ENCODE results near the gene SH3BP2.

SH3BP2 gene

DNA sequence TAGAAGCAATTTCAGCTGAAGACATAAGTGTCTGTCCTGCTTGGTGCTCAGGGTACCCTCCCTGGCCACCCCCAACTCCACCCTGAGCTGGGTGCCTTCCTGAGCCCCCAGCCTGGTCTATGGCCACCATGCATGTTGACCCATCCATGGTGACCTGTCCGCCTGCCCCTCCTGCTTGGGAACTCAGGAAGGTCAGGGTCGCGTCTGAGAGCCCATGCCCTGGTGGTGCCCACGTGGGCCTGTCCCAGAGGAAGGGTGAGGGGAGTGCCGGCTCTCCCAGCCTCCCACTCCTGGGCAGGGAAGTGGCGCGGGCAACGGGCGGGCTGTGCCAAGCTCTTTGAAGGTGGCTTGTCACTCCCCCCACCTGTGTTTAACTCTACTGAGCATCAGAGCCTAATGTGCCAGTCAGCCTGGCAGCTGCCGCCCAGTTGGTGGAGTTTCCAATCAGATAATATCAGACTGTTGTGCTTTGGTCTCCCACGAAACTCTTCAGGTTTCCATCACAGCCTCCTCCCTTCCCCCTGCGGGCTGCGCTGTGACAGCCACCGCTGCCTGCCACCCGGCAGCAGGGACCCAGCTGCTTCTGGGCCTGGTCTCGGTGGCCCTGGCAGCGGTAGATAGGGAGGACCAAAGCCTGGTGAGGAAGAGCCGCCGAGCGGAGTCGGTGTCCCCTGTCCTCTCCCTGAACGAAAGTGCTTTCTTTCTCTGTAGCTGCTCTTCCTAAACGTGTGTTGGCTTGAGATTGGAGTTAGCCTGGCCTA lies 4.8 kb downstream of the SH3BP2 start:
- Histone ChIP-seq H3K9me3 (ENCODE audit: control insufficient read depth in 5 of 5, low read length in 5 of 5) (no peaks in the 10 kb centered on the region), H3K27ac (ENCODE audit: low read depth, low read length) (peak overlapping the region; percentile 72), H3K27me3 (ENCODE audit: control insufficient read depth in 5 of 5, insufficient read depth in 4 of 5, low read length in 5 of 5) (no peaks in the 10 kb centered on the region), H3K4me1 (ENCODE audit: control insufficient read depth in 5 of 5, insufficient read depth in 5 of 5, low read length in 5 of 5) (peaks cover 32 to 93% (median 89%) of the 10 kb centered on the region in 5 donors), H3K36me3 (ENCODE audit: control insufficient read depth in 5 of 5, insufficient read depth in 5 of 5, low read length in 5 of 5) (peaks cover 0 to 5% (median 0%) of the 10 kb centered on the region in 5 donors), H3K4me3 (ENCODE audit: low read depth in 1 of 5, low read length in 5 of 5) (peak overlapping the region in 4 of 5 donors; percentile 10 to 48 (median 34)), H3K9ac (ENCODE audit: low read length in 5 of 5) (peak overlapping the region in 3 of 5 donors; percentile 42 to 70 (median 48))

DNA sequence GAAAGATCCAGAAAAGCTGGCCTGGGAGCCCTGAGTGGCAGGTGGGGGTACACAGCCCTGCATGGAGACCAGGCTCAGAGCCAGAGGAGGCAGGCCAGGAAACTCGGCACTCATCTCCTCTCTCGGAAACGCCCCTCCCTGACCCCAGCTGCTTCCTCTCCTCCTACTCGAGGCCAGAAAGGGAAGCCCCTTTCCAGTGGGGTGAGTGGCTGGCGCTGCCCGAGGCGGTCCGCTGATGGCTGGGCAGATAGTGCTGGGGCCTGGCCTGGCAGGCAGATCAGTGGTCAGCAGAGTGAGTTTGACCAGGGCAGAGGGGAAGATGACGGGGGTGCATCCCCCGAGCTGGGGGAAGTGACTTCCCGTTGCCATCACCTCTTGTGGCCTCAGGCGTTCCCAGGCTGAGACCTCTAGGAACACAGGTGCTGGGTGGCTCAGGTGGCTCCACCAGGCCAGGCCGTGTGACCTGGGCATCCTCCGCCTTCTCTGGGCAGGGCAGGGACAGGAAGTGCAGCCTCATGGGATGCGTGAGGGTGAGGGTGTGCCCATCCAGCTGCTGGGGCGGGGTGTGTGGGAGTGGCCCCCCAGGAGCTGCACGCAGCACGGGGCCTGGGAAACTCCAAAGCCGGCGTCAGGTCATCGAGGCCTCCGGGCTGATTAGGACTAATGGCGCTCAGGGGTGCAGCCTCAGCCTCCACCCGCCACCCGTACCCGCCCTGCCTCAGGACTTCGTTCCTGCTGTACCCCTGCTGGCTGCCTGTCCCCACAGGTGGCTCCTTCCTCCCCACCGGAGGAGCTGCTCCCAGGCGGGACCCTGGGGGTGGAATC lies 5.7 kb downstream of the SH3BP2 start:
- no peaks in the 10 kb centered on the region for H3K9me3 ChIP-seq (ENCODE audit: control insufficient read depth in 5 of 5, low read length in 5 of 5)
- peak overlapping the region in 3 of 5 donors; percentile 26 to 70 (median 56) for H3K9ac ChIP-seq (ENCODE audit: low read length in 5 of 5)
- peak overlapping the region; percentile 6 to 61 (median 38) for H3K4me3 ChIP-seq (ENCODE audit: low read depth in 1 of 5, low read length in 5 of 5)
- H3K27me3 ChIP-seq (ENCODE audit: control insufficient read depth in 5 of 5, insufficient read depth in 4 of 5, low read length in 5 of 5), result no peaks in the 10 kb centered on the region
- peaks cover 33 to 97% (median 94%) of the 10 kb centered on the region in 5 donors for H3K4me1 ChIP-seq (ENCODE audit: control insufficient read depth in 5 of 5, insufficient read depth in 5 of 5, low read length in 5 of 5)
- H3K27ac ChIP-seq (ENCODE audit: low read depth, low read length), result peak overlapping the region; percentile 72
- peaks cover 0 to 5% (median 0%) of the 10 kb centered on the region in 5 donors for H3K36me3 ChIP-seq (ENCODE audit: control insufficient read depth in 5 of 5, insufficient read depth in 5 of 5, low read length in 5 of 5)

DNA sequence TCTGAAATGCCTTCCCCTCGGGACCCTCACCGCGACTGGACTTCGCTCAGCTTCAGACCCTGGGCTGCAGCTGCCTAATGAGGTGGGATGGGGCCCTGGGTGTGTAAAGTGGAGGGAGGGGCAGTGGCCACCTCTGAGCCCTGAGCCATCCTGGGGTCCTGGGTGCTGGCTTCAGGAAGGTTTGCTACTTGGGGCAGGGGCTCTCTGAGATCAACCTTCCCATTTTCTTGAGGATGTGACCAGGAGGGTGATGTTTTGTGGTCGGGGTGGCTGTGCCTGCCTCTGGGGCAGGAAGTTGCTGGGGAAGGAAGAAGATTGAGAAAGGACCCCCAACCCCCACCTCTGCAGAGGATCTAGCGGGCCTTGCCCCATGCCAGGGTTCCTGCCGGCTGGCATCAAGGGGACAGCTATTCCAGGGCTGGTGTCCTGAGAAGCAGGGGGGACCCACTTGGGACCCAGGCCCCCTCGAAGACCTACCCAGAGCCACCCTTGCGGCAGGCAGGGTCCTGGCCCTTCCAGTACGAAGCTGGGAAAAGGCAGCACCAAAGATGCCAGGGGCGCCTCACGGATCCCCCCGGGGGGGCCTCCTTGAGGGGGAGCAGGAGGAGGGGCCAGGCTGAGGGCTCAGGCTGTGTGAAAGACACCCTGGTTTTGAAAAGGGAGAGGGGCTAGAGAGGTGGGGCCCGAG lies 6.5 kb downstream of the SH3BP2 start:
- no peaks in the 10 kb centered on the region for H3K9me3 ChIP-seq (ENCODE audit: control insufficient read depth in 5 of 5, low read length in 5 of 5)
- H3K4me3 ChIP-seq (ENCODE audit: low read depth in 1 of 5, low read length in 5 of 5), result peak overlapping the region in 4 of 5 donors; percentile 6 to 61 (median 43)
- peak overlapping the region; percentile 81 for H3K27ac ChIP-seq (ENCODE audit: low read depth, low read length)
- no peaks in the 10 kb centered on the region for H3K27me3 ChIP-seq (ENCODE audit: control insufficient read depth in 5 of 5, insufficient read depth in 4 of 5, low read length in 5 of 5)
- peak overlapping the region in 3 of 5 donors; percentile 26 to 70 (median 56) for H3K9ac ChIP-seq (ENCODE audit: low read length in 5 of 5)
- peaks cover 30 to 97% (median 94%) of the 10 kb centered on the region in 5 donors for H3K4me1 ChIP-seq (ENCODE audit: control insufficient read depth in 5 of 5, insufficient read depth in 5 of 5, low read length in 5 of 5)
- peaks cover 0 to 5% (median 0%) of the 10 kb centered on the region in 5 donors for H3K36me3 ChIP-seq (ENCODE audit: control insufficient read depth in 5 of 5, insufficient read depth in 5 of 5, low read length in 5 of 5)

DNA sequence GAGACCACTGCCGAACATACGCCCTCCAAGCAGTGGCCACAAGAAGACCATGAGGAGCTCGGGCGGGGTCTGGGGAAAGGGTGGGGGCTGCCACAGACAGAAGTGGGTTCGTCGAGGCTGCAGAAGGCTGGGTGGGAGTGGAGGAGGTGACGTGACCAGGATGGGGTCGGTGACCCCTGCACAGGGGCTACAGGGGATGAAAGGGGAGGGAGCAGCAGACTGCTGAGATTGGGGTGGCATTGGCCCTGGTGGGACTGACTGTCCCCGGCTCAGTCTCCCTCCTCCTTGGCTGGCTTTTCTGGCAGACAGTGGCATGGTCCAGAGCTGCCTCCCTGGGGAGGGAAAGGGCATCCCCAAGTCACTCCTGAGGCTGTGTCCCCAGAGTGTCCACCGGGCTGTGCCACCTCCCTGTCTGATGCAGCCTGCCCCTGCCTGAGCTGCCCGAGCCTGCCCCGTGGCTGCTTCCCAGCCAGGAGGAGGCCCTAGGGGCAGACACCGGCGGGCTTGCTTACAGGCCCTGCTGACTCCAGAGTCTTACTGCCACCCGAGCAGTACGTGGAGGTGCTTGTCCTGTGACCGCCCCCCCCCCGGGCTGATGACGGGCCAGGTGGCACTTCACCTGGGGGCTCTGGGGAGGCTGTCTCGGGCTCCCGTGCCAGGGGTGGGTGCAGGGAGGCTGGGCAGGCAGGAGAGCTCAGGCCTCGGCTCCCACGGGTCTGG lies 7.2 kb downstream of the SH3BP2 start:
- Histone ChIP-seq H3K4me1 (ENCODE audit: control insufficient read depth in 5 of 5, insufficient read depth in 5 of 5, low read length in 5 of 5) (peaks cover 23 to 97% (median 94%) of the 10 kb centered on the region in 5 donors), H3K36me3 (ENCODE audit: control insufficient read depth in 5 of 5, insufficient read depth in 5 of 5, low read length in 5 of 5) (peaks cover 0 to 5% (median 0%) of the 10 kb centered on the region in 5 donors), H3K9me3 (ENCODE audit: control insufficient read depth in 5 of 5, low read length in 5 of 5) (no peaks in the 10 kb centered on the region), H3K9ac (ENCODE audit: low read length in 5 of 5) (peak overlapping the region in 4 of 5 donors; percentile 7 to 68 (median 48)), H3K4me3 (ENCODE audit: low read depth in 1 of 5, low read length in 5 of 5) (peak overlapping the region in 4 of 5 donors; percentile 42 to 61 (median 49)), H3K27ac (ENCODE audit: low read depth, low read length) (peak overlapping the region; percentile 81), H3K27me3 (ENCODE audit: control insufficient read depth in 5 of 5, insufficient read depth in 4 of 5, low read length in 5 of 5) (no peaks in the 10 kb centered on the region)

DNA sequence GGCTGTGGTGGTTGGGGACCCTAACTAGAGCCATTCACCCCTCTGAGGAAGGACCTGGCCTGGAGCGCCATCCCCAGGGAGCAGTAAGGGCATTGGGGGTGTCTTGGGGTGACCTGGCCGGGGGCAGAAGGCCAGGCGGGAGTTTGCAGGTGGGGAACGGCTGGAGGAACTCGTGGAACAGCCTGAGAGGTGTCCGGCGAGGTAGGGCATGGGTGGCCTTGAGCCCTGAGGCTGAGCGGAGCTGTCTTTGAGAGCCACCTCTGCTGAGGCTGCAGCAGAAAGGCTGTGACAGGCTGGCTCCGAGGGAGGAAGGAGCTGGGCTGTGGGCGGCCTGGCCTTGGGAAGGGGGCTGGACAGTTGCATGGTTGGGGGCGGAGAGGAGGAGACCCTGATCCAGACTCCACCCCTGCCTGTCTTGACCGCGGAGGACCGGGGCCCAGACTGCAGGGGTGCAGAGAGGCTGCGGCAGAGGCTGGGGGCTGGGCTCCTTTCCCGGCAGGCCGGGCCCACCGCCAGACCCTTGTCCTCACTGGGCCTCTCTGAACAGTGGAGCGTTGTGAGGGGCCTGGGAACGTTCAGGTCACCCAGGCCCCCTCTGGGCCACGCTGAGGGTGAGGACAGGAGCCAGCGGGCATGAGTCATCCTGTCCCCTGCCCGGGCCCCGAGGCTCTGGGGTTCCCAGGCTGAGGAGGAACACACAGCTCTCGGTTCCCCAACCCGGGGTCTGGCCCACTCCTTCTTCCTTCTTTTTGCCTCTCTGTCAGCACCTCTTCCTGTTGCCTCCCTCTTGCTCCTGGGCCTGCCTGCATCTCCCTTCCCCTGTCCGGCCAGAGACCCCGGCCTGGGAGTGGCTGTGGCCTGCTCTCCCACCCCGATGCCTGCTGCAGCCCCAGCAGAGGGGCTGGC lies 8.1 kb downstream of the SH3BP2 start:
- no peaks in the 10 kb centered on the region for H3K27me3 ChIP-seq (ENCODE audit: control insufficient read depth in 5 of 5, insufficient read depth in 4 of 5, low read length in 5 of 5)
- H3K36me3 ChIP-seq (ENCODE audit: control insufficient read depth in 5 of 5, insufficient read depth in 5 of 5, low read length in 5 of 5), result peaks cover 0 to 5% (median 0%) of the 10 kb centered on the region in 5 donors
- H3K4me1 ChIP-seq (ENCODE audit: control insufficient read depth in 5 of 5, insufficient read depth in 5 of 5, low read length in 5 of 5), result peaks cover 26 to 97% (median 94%) of the 10 kb centered on the region in 5 donors
- peak overlapping the region; percentile 16 to 68 (median 61) for H3K9ac ChIP-seq (ENCODE audit: low read length in 5 of 5)
- no peaks in the 10 kb centered on the region for H3K9me3 ChIP-seq (ENCODE audit: control insufficient read depth in 5 of 5, low read length in 5 of 5)
- peak overlapping the region; percentile 81 for H3K27ac ChIP-seq (ENCODE audit: low read depth, low read length)
- H3K4me3 ChIP-seq (ENCODE audit: low read depth in 1 of 5, low read length in 5 of 5), result peak overlapping the region in 4 of 5 donors; percentile 42 to 61 (median 49)

DNA sequence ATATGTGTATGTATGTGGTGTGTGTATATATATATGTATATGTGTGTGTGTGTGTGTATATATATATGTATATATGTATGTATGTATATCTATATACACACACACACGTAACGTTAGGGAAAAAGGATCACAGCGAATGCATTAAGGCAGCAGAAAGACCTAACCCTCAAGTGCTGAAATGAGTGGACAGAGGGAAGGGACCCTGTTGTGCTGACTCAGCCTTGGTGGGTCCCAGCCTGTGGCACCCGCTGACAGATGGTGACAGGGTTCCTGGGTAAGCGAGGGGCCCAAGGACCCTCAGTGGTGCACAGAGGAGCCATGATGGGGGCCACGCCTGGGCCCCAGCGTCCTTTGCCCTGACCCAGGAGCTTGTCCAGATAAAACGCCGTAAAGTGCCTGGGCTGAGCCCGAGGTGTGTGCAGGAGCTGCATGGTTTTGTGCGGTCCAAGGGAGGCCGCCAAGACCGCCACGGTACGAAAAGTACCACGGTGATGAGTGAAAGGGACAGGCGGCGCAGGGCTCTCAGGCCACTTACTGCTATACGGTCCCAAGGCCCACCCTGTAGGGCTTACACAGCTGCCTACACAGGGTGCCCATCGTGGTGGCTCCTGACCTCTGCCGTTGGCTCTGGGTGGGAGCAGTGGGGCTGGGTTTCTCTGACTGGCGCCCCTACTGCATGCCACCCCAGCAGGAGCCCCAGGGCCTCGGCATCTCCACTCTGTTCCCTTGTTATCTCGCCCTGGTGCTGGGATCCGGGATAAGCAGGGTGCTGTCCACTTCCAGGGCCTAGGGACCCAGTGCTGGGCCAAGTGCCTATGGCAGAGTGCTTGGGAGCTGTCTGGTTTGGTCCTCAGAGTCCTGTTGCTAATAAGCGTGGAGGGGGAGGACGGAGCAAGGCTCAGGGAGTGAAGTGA lies 10.0 kb downstream of the SH3BP2 start:
- H3K4me1 ChIP-seq (ENCODE audit: control insufficient read depth in 5 of 5, insufficient read depth in 5 of 5, low read length in 5 of 5), result peaks cover 33 to 97% (median 94%) of the 10 kb centered on the region in 5 donors
- H3K9ac ChIP-seq (ENCODE audit: low read length in 5 of 5), result peak overlapping the region in 1 of 5 donors; percentile 15
- no peak overlapping the region for H3K4me3 ChIP-seq (ENCODE audit: low read depth in 1 of 5, low read length in 5 of 5)
- no peaks in the 10 kb centered on the region for H3K36me3 ChIP-seq (ENCODE audit: control insufficient read depth in 5 of 5, insufficient read depth in 5 of 5, low read length in 5 of 5)
- H3K27ac ChIP-seq (ENCODE audit: low read depth, low read length), result no peak overlapping the region
- H3K27me3 ChIP-seq (ENCODE audit: control insufficient read depth in 5 of 5, insufficient read depth in 4 of 5, low read length in 5 of 5), result no peaks in the 10 kb centered on the region
- H3K9me3 ChIP-seq (ENCODE audit: control insufficient read depth in 5 of 5, low read length in 5 of 5), result no peaks in the 10 kb centered on the region

DNA sequence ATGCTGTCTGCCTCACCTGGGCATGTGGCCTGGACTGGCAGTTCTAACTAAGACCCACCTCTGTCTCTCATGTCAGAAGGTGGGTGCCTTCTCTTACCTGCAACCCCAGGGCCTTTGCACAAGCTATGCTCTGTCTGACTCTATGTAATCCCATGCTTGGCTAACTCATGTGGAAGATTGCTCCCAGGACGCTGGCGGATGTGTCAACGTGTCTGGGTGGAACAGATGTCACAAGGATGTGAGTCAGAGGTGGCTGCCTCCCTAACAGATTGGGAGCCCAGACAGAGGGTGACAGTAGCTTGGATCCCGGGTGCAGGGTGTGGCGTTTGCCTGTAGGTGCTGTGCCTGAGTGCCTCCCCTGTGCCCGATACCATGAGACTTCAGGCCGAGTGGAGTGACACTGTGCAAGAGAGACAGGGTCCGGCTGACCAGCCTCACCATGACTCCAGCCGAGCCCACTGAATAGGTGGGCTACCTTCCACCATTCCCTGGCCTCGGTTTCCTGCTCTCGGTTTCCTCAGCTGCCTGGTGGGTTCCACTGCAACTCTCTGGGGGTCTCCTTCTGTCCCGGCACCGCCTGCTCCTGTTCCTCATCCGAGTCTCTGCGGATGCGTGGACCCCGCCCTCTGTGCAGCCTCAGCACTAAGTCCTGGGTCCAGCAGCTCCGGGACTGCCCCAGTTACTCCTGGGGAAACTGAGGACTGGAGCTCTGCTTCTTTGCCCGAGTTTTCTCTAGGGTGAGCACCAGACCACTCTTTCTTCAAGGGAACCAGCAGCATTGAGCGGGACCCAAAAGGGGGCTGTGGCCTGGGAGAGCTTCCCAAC lies 11.0 kb downstream of the SH3BP2 start:
- Histone ChIP-seq H3K27ac (ENCODE audit: low read depth, low read length) (peak overlapping the region; percentile 16), H3K9me3 (ENCODE audit: control insufficient read depth in 5 of 5, low read length in 5 of 5) (no peaks in the 10 kb centered on the region), H3K36me3 (ENCODE audit: control insufficient read depth in 5 of 5, insufficient read depth in 5 of 5, low read length in 5 of 5) (no peaks in the 10 kb centered on the region), H3K4me3 (ENCODE audit: low read depth in 1 of 5, low read length in 5 of 5) (peak overlapping the region in 1 of 5 donors; percentile 23), H3K27me3 (ENCODE audit: control insufficient read depth in 5 of 5, insufficient read depth in 4 of 5, low read length in 5 of 5) (no peaks in the 10 kb centered on the region), H3K4me1 (ENCODE audit: control insufficient read depth in 5 of 5, insufficient read depth in 5 of 5, low read length in 5 of 5) (peaks cover 28 to 94% (median 86%) of the 10 kb centered on the region in 5 donors), H3K9ac (ENCODE audit: low read length in 5 of 5) (peak overlapping the region in 2 of 5 donors; percentile 10)
